HG02981 (cell line): ENCODE results near the gene ID1.
"Not testable (repeated sequence)": the region's sequence is repeated elsewhere in the genome, so short reads cannot be mapped to it uniquely, and the experiment has no call there.

Source experiments
- ATAC-seq: cut with Tn5 transposase; IDR thresholded peaks from one replicate; pipeline ENCODE4 v1.9.1; 2021; ENCODE audit warnings: mild to moderate bottlenecking, moderate library complexity; ENCODE audit not compliant: unreplicated experiment

The ID1 gene

DNA sequence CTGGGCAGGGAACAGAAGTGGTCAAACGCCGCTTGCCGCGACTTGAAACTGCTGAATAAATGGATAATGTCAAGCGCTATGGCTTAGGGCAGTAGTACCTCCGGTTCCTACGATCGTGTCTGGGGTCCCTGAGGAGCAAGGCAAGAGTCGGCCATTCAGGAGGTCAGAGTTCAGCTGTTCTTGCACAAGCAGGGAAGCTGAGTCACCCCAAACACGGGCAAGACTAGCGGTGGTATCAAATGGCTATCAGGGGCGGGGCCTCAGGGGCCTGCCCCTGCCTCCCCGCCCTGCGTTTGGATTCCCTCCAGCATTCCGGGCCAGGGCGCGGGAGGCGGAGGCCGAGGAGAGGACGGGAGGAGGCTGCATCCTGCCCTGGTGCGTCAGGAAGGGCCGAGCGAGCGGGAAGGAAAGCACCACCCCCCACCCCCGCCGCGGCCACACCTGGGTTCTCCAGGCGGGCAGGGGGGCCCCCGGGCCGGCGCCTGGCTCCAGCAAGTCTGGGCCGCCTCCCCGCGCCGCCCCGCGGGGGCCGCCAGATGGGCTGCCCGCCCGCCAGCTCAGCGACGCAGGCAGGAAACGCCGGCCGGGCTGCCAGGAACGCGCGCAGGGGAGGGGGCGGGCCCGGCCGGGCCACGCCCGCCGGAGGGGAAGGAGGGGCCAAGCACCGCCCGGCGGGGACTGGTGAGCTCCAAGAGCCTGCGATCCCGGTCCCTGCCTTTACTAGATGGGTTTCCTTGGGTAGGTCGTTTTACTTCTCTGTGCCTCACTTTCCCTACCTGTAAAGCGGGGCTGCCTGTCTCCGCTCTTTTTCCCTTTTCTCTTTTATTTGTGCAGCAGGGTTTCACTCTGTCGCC is 32.2 kb upstream of the ID1 start:
- ATAC-seq: peak; percentile 89

- ATAC-seq: peak; percentile 5
These were observed 31.4 kb upstream of the ID1 start for GRCh38 chr20:31573555-31574321.

DNA sequence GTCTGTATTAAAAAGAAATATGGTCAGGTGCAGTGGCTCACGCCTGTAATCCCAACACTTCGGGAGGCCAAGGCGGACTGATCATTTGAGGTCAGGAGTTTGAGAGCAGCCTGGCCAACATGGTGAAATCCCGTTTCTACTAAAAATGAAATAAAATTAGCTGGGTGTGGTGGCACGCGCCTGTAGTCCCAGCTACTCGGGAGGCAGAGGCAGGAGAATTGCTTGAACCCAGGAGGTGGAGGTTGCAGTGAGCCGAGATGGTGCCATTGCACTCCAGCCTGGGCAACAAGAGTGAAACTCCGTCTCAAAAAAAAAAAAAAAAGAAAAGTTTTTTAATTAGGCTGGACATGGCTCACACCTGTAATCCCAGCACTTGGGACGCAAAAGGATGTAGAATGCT is 30.1 kb upstream of the ID1 start:
- not testable (repeated sequence) for ATAC-seq

GRCh38 chr20:31576751-31577150 is 28.3 kb upstream of the ID1 start:
- ATAC-seq: no peak

GRCh38 chr20:31577194-31577593 is 27.9 kb upstream of the ID1 start:
- ATAC-seq: no peak

DNA sequence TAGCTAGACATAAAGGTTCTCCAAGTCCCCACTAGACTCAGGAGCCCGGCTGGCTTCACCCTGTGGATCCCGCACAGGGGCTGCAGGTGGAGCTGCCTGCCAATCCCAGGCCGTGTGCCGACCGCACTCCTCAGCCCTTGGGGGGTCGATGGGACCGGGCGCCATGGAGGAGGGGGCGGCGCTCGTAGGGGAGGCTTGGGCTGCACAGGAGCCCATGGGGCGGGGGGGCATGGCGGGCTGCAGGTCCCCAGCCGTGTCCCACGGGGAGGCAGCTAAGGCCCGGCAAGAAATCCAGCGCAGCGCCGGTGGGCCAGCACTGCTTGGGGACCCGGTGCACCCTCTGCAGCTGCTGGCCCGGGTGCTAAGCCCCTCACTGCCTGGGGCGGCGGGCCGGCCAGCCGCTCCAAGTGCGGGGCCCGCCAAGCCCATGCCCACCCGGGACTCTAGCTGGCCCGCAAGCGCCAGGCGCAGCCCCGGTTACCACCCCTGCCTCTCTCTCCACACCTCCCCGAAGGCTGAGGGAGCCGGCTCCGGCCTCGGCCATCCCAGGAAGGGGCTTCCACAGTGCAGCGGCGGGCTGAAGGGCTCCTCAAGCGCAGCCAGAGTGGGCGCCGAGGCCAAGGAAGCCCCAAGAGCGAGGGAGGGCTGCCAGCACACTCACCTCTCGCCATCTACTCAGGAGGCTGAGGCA is 26.5 kb upstream of the ID1 start:
- ATAC-seq: no peak

- no peak for ATAC-seq
These were observed 25.8 kb upstream of the ID1 start for GRCh38 chr20:31579245-31579644.

GRCh38 chr20:31579941-31580651 is 25.0 kb upstream of the ID1 start:
- ATAC-seq: not testable (repeated sequence)

DNA sequence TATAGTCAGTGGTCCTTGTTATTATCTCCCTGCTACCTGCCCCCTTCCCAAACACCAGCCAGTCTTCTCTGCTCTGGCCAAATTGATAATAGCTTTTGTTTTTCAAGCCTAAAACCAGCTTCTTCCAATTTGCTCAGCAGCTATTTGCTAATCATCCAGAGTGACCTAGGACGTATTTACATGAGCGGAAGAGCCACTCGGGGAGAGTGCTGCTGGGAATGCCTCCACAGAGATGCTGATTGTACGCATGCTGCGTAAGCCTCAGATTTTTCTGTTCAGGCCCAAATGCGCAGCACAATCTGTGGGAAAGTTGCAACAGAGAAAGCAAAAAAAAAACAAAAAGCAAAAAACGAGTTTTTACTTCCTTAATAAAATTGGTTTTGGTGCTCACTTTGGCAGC is 24.4 kb upstream of the ID1 start:
- ATAC-seq: no peak

GRCh38 chr20:31581391-31581790 is 23.7 kb upstream of the ID1 start:
- ATAC-seq: no peak

GRCh38 chr20:31587545-31588389 is 17.3 kb upstream of the ID1 start:
- ATAC-seq: no peak

GRCh38 chr20:31590717-31591225 is 14.3 kb upstream of the ID1 start:
- ATAC-seq: no peak

DNA sequence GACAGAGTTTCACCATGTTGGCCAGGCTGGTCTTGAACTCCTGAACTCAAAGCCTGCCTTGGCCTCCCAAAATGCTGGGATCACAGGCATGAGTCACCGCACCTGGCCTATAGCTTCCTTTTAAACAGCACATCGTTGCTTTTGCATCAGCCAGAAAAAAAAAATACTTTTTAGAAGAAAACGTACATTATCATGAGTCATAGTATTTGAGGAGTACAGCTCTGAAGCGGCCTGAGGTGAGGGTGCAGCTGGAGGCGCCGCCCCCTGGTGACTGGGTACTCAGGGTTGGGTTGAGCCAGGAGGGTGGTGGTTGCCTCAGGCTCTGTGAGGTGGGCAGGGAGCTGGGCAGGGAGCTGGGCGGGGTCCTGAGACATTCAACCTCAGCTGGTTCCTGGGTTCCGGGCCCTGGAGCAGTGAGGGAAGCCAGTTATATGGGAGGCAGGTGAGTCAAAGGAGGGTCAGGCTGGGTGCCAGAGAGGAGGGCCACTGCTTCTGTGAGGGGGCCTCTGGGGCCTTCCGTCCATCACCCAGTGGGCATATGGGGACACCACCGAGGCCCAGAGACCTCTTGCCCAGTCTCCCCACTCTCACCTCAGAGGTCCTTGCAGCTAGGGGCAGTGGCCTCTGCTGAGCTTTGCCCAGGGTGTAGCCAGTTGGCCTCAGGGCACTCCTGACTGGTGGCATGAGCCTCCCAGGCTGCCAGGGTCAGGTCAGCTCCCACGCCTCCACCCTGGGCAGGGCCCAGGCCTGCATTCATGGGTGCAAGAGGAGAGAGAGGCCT is 11.7 kb upstream of the ID1 start:
- no peak for ATAC-seq

GRCh38 chr20:31594002-31594557 is 11.0 kb upstream of the ID1 start:
- no peak for ATAC-seq

DNA sequence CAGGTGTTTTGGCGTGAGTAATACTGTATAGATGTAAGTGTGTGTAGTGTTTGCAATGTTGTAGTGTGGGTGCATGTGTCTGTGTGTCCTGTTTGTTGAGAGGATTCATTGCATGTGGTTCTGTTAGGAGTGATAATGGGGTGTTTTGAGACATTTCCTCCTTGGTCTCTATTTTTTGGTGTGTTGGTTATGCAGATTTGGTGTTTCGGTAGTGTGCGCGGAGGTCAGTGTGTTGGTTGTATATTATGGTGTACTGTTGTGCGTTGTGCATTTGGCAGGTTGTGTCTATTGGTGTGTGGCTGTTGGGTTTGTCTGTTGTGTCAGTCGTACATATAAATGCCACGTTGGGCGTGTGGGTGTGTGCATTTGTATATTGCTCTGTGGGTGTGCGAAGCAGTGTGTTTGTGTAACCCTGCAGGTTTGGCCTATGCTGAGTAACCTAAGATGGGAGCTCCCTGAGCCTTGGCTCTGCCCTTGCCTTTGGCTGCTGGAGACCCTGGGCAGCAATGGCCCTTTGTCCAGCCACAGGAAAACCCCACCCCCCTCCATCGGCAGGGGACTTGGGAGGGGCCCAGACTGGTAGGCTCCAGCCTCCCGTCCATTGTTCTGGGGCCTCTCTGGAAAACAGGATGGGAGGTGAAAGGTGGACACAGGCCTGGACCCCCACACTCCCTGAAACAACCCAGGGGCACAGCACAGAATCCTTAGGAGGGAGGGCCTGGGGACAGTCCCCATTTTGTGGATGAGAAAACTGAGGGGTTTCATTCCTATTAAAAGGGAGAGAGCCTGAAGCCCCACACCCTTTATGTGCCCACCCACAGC is 10.3 kb upstream of the ID1 start:
- no peak for ATAC-seq

DNA sequence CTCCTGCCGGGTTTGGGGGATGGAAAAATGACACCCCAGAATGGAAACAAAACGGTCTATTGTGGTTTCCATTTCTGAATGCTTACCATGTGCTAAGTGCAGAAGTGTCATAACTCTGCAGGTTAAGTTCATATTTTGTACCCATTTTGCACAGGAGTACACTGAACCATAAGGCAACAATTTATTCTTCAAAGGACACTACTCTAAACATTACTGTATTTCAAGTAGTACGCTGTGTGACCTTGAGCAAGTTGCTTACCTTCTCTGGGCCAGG is 9.8 kb upstream of the ID1 start:
- ATAC-seq: no peak

DNA sequence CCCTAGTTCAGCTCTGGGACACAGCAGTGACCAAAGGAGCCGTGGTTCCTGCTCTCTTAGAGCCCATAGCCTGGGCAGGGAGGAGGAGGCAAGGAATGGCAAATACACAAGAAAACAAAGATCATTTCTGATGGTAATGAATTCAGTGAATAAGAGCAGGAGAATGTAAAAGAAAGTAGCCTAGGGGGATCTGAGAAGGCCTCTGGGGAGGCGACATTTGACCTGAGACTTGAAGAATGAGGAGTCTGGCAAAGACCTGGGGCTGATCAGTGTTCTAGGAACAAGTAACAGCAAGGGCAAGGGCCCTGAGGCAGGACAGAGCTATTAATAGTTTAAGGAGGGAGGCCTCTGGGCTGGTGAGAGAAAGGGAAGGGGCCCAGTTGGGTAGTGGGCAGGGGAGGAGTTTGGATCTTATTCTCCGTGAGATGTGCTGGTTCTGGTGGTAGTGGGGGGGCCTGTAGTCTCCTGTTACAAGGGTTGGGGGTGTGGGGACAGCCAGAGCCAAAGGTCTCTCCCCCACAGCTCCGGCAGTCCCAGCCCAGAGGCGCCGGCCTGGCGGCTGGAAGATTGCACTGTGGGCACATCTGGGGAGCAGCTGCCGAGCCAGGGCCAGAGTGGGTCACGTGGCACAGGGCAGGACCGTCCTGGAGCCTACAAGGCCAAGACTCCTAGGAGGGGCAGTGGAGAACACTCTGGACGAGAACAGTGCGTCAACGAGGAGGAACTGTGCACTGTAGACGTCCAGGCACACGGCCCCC is 9.3 kb upstream of the ID1 start:
- ATAC-seq: no peak

- ATAC-seq: not testable (repeated sequence)
These were observed 8.7 kb upstream of the ID1 start for GRCh38 chr20:31596412-31596715.
